H1 (cell line): ENCODE measurements around the gene ASTN2. TPM values are rescaled to one million over a fixed set of nuclear protein-coding genes. Genes with fewer than 3 reads are reported as not detected.

Experiments
- CTCF ChIA-PET: fragments of 300-600 bp; sonication (Branson Sonifier 250); formaldehyde crosslinking; loops from one replicate; lab custom pipeline; 2021; ENCODE audit not compliant: partially characterized antibody; lab: Charles Lee
- POLR2A ChIA-PET: fragments of 300-600 bp; sonication (Branson Sonifier 250); formaldehyde crosslinking; loops from one replicate; lab custom pipeline; 2021; ENCODE audit warnings: inconsistent platforms; ENCODE audit not compliant: partially characterized antibody; lab: Charles Lee
- DNase-seq, 2 experiments: peaks; one replicate each; pipeline versions ENCODE4 v3.0.0 to v3.0.0-alpha.2; 2010 to 2022; ENCODE audit warnings: low spot score in 2 of 2, low read depth in 1 of 2, mixed read lengths in 1 of 2
- FAIRE-seq: peaks from 2 replicates; lab custom pipeline; 2011; peaks lifted over from hg19 to GRCh38; lab: Jason Lieb, UNC
- H2AFZ ChIP-seq: 2 replicates; pipeline ENCODE4 v1.8.1; 2012; ENCODE audit warnings: low read length, inconsistent platforms
- H2AK5ac ChIP-seq: 2 replicates; pipeline ENCODE4 v1.6.1; 2013; ENCODE audit warnings: low read depth, low read length
- H2BK120ac ChIP-seq: replicated peaks from 2 replicates; pipeline ENCODE3; 2013; ENCODE audit warnings: low read depth, low read length, inconsistent platforms
- H2BK12ac ChIP-seq: 2 replicates; pipeline ENCODE4 v1.6.1; 2013; ENCODE audit warnings: low read depth, low read length
- H2BK15ac ChIP-seq: 2 replicates; pipeline ENCODE4 v1.6.1; 2013; ENCODE audit warnings: low read length
- H2BK20ac ChIP-seq: 2 replicates; pipeline ENCODE4 v1.6.1; 2013; ENCODE audit warnings: low read length
- H2BK5ac ChIP-seq: 2 replicates; pipeline ENCODE4 v1.6.1; 2013; ENCODE audit warnings: low read depth, low read length
- H3K14ac ChIP-seq: 2 replicates; pipeline ENCODE4 v1.6.1; 2013; ENCODE audit warnings: inconsistent platforms; ENCODE audit not compliant: insufficient read length
- H3K18ac ChIP-seq: 2 replicates; pipeline ENCODE4 v1.6.1; 2013; ENCODE audit warnings: low read length; ENCODE audit errors: extremely low read depth
- H3K23ac ChIP-seq: 2 replicates; pipeline ENCODE4 v1.6.1; 2013; ENCODE audit warnings: inconsistent platforms; ENCODE audit not compliant: insufficient read length
- H3K23me2 ChIP-seq: 2 replicates; pipeline ENCODE4 v1.6.1; 2013; ENCODE audit warnings: low read depth, low read length
- H3K27ac ChIP-seq: 2 replicates; pipeline ENCODE4 v1.6.1; 2011; ENCODE audit warnings: low read depth, low read length, inconsistent platforms
- H3K27me3 ChIP-seq, 4 experiments: replicated peaks in 1 of 4; 1 replicate in 1 of 4; 2 replicates in 3 of 4; pipeline versions ENCODE4 v1.6.1 to v1.8.1; 2011 to 2013; ENCODE audit warnings: low read length in 3 of 4, mild to moderate bottlenecking in 3 of 4, inconsistent platforms in 2 of 4, mixed read lengths in 2 of 4, moderate library complexity in 1 of 4; ENCODE audit not compliant: control insufficient read depth in 3 of 4, insufficient read depth in 3 of 4; ENCODE audit errors: extremely low read depth in 1 of 4
- H3K36me3 ChIP-seq, 4 experiments: 2 replicates each; pipeline versions ENCODE4 v1.6.1 to v1.8.1; 2011 to 2013; ENCODE audit warnings: mild to moderate bottlenecking in 4 of 4, low read length in 3 of 4, moderate library complexity in 2 of 4, control low read depth in 1 of 4, inconsistent platforms in 1 of 4; ENCODE audit not compliant: insufficient read depth in 4 of 4, control insufficient read depth in 2 of 4
- H3K4ac ChIP-seq: replicated peaks from 2 replicates; pipeline ENCODE3; 2013; ENCODE audit warnings: low read length, low read depth, mixed read lengths, inconsistent platforms; ENCODE audit not compliant: insufficient read length
- H3K4me1 ChIP-seq, 4 experiments: replicated peaks in 1 of 4; 1 replicate in 1 of 4; 2 replicates in 3 of 4; pipeline versions ENCODE4 v1.6.1 to v1.8.1; 2011 to 2013; ENCODE audit warnings: low read length in 3 of 4, inconsistent platforms in 2 of 4, mixed read lengths in 1 of 4; ENCODE audit not compliant: insufficient read depth in 4 of 4, control insufficient read depth in 3 of 4
- H3K4me2 ChIP-seq, 2 experiments: 2 replicates each; pipeline versions ENCODE4 v1.6.1 to v1.8.1; 2011 to 2013; ENCODE audit warnings: low read depth in 2 of 2, low read length in 2 of 2, control low read depth in 1 of 2, inconsistent platforms in 1 of 2, mild to moderate bottlenecking in 1 of 2; ENCODE audit not compliant: insufficient read depth in 1 of 2
- H3K4me3 ChIP-seq, 4 experiments: fragments of 200-600, 300-600 bp in 1 of 4; sonication (generic), shearing (Covaris generic), sonication (Bioruptor Twin) in 1 of 4; 2 replicates each; pipeline versions ENCODE4 v1.5.1 to v1.8.1; 2011 to 2016; ENCODE audit warnings: low read length in 4 of 4, low read depth in 3 of 4, control low read depth in 2 of 4, inconsistent platforms in 2 of 4, mild to moderate bottlenecking in 2 of 4, mixed read lengths in 1 of 4, moderate library complexity in 1 of 4; ENCODE audit not compliant: insufficient read depth in 2 of 4; ENCODE audit errors: extremely low read depth in 1 of 4
- H3K56ac ChIP-seq: replicated peaks from 2 replicates; pipeline ENCODE3; 2013; ENCODE audit warnings: low read depth, mild to moderate bottlenecking, mixed read lengths, low read length, inconsistent platforms; ENCODE audit not compliant: insufficient read length
- H3K79me1 ChIP-seq: 2 replicates; pipeline ENCODE4 v1.6.1; 2013; ENCODE audit warnings: low read depth, low read length, control low read depth
- H3K79me2 ChIP-seq, 2 experiments: 2 replicates each; pipeline versions ENCODE4 v1.6.1 to v1.8.1; 2012 to 2013; ENCODE audit warnings: low read length in 2 of 2, mild to moderate bottlenecking in 2 of 2, inconsistent platforms in 1 of 2; ENCODE audit not compliant: insufficient read depth in 2 of 2, control insufficient read depth in 1 of 2
- H3K9ac ChIP-seq, 4 experiments: replicated peaks in 1 of 4; 1 replicate in 1 of 4; 2 replicates in 3 of 4; pipeline versions ENCODE4 v1.6.1 to v1.8.1; 2011 to 2013; ENCODE audit warnings: low read depth in 3 of 4, low read length in 3 of 4, control low read depth in 2 of 4, mild to moderate bottlenecking in 2 of 4, moderate library complexity in 2 of 4, inconsistent platforms in 1 of 4; ENCODE audit errors: extremely low read depth in 1 of 4
- H3K9me3 ChIP-seq, 2 experiments: 2 replicates each; pipeline versions ENCODE4 v1.6.1 to v1.8.1; 2012 to 2013; ENCODE audit warnings: mild to moderate bottlenecking in 2 of 2, moderate library complexity in 2 of 2, control low read depth in 1 of 2, inconsistent platforms in 1 of 2, low read depth in 1 of 2, low read length in 1 of 2, mixed read lengths in 1 of 2; ENCODE audit not compliant: insufficient read depth in 2 of 2
- H4K20me1 ChIP-seq, 2 experiments: replicated peaks in 1 of 2; 2 replicates each; pipeline versions ENCODE3 to v1.8.1; 2011 to 2013; ENCODE audit warnings: inconsistent platforms in 2 of 2, low read length in 2 of 2, mild to moderate bottlenecking in 1 of 2; ENCODE audit not compliant: insufficient read depth in 2 of 2, control insufficient read depth in 1 of 2
- H4K5ac ChIP-seq: 2 replicates; pipeline ENCODE4 v1.6.1; 2013; ENCODE audit warnings: low read length, low read depth, mixed read lengths, inconsistent platforms; ENCODE audit not compliant: insufficient read length
- H4K8ac ChIP-seq: 2 replicates; pipeline ENCODE4 v1.8.0; 2013; ENCODE audit warnings: mild to moderate bottlenecking, moderate library complexity, low read length, inconsistent platforms; ENCODE audit not compliant: insufficient read depth; ENCODE audit errors: extremely low read depth
- H4K91ac ChIP-seq: replicated peaks from 2 replicates; pipeline ENCODE3; 2013; ENCODE audit warnings: low read length, mixed read lengths, inconsistent platforms; ENCODE audit not compliant: insufficient read length
- CEBPB ChIP-seq: IDR thresholded peaks from 2 replicates; pipeline ENCODE4 v1.6.1; 2012; ENCODE audit warnings: low read depth, low read length
- GABPA ChIP-seq: IDR thresholded peaks from 2 replicates; pipeline ENCODE4 v1.6.1; 2011; ENCODE audit warnings: mild to moderate bottlenecking, low read length, moderate library complexity, borderline replicate concordance; ENCODE audit not compliant: insufficient read depth
- RAD21 ChIP-seq, 2 experiments: IDR thresholded peaks in 1 of 2; conservative IDR thresholded peaks in 1 of 2; 2 replicates each; pipeline ENCODE4 v1.6.1; 2011; ENCODE audit warnings: low read depth in 2 of 2, low read length in 2 of 2, improper control_type of control experiment in 1 of 2, inconsistent platforms in 1 of 2, mild to moderate bottlenecking in 1 of 2, moderate library complexity in 1 of 2
- SAP30 ChIP-seq: fragments of 300-600 bp; sonication (generic); IDR thresholded peaks from 2 replicates; pipeline ENCODE4 v1.7.1; 2012; ENCODE audit warnings: low read length, moderate library complexity, mild to moderate bottlenecking, inconsistent platforms; ENCODE audit not compliant: insufficient read depth, insufficient replicate concordance
- SP4 ChIP-seq: IDR thresholded peaks from 2 replicates; pipeline ENCODE4 v1.6.1; 2012; ENCODE audit warnings: low read length, inconsistent platforms
- SRF ChIP-seq: IDR thresholded peaks from 2 replicates; pipeline ENCODE4 v1.6.1; 2011; ENCODE audit warnings: mild to moderate bottlenecking, low read depth, low read length, moderate library complexity
- WGBS, 2 experiments: shearing (Covaris generic) in 1 of 2; methylation state at CpG; one replicate each; pipeline versions ENCODE4 v1.1.6 to v1.1.7; 2013 to 2015; ENCODE audit warnings: low lambda C conversion rate in 2 of 2, mixed read lengths in 2 of 2, inconsistent platforms in 1 of 2, low coverage in 1 of 2, missing lambda C conversion rate in 1 of 2; ENCODE audit not compliant: insufficient replicate concordance in 2 of 2, insufficient coverage in 1 of 2, insufficient read length in 1 of 2; ENCODE audit errors: extremely low coverage in 1 of 2, missing lambda C conversion rate in 1 of 2; 5-methylcytosine and 5-hydroxymethylcytosine counted together
- polyA plus RNA-seq, 7 experiments: library from polyadenylated mRNA; depleted of rRNA in 3 of 7; stranded (reverse) in 5 of 7; unstranded in 2 of 7; fragments of >200 nt in 5 of 7; fragments of 200-250 nt in 2 of 7; gene quantifications; 1 replicate in 5 of 7; 2 replicates in 1 of 7; 4 replicates in 1 of 7; pipeline versions ENCODE4 v1.2.1 to v1.2.3, GENCODE V29; 2011 to 2013; ENCODE audit warnings: missing spikeins in 2 of 7, mixed read lengths in 2 of 7
- total RNA-seq: library from RNA; stranded (reverse); fragmentation: NEBNext Ultra II Directional; extraction: Animal tissue kit (Norgen Biotek cat#: 25700); gene quantifications from 2 replicates; pipeline ENCODE4 v1.2.1, GENCODE V29; 2021
- TF ChIP-seq, protein P1 (sequence below), 3 experiments: IDR thresholded peaks; 1 replicate in 2 of 3; 2 replicates in 1 of 3; pipeline versions ENCODE4 v1.5.1 to v1.6.1; 2011; ENCODE audit warnings: low read length in 3 of 3, mild to moderate bottlenecking in 3 of 3, inconsistent platforms in 2 of 3, low read depth in 1 of 3, moderate library complexity in 1 of 3; ENCODE audit not compliant: insufficient read depth in 1 of 3; ENCODE audit errors: control extremely low read depth in 1 of 3

The ASTN2 gene
- total and polyA plus RNA-seq, 2 of the 8 experiments (the other 6 are each of a cell fraction or from before 2014, with no cell fraction given), result 8.2 to 13.7 TPM

DNA sequence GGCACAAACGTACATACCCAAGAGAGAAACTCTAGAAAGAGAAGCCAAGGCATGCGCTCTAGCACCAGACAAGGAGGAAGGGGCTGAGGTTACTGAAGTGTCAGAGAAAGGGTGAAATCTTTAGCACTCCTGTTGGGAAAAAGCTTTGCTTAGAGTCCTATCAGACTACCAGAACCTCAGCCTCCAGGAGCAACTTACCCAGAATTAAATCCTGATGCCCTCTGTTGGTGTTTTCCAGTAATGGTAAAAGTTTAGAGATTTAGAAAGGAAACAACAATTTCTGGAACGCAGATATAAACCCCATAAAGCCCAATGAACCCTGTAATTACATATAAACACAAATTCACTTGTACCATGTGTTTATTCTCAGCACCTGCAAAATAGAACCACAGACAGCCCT lies 33.2 kb upstream of the ASTN2 start:
- no peak overlapping the region for H2AK5ac ChIP-seq
- ChIA-PET CTCF (interaction anchor here (0.6 to 3.0 kb wide), 28 partner anchors 8 to 1614 kb away, joined by 3 to 9 read pairs (median 4); no protein-coding TSS in a partner anchor), POLR2A (no interaction called here)
- H3K18ac ChIP-seq, result no peak overlapping the region
- no peaks in the 10 kb centered on the region for H3K36me3 ChIP-seq
- H2AFZ ChIP-seq, result no peak overlapping the region
- no peak overlapping the region for H3K56ac ChIP-seq
- no peaks in the 10 kb centered on the region for H3K23me2 ChIP-seq
- WGBS, 2 experiments, result 72% methylated on average over 3 of the region's 3 CpGs; no CpG with 5 or more reads in 1 of the 2 experiments
- H3K9ac ChIP-seq, result no peak overlapping the region
- no peak overlapping the region for H4K91ac ChIP-seq
- TF ChIP-seq CEBPB, result no peak
- no peak for TF ChIP-seq SRF
- no peak for TF ChIP-seq GABPA
- TF ChIP-seq RAD21 (IDR thresholded peaks at IDR 0.05 in 1 of 2, conservative IDR thresholded peaks at IDR 0.05 in 1 of 2; ENCODE audit: low read depth in 2 of 2, low read length in 2 of 2), result peak; percentile 60 to 64
- TF ChIP-seq, protein P1, sequence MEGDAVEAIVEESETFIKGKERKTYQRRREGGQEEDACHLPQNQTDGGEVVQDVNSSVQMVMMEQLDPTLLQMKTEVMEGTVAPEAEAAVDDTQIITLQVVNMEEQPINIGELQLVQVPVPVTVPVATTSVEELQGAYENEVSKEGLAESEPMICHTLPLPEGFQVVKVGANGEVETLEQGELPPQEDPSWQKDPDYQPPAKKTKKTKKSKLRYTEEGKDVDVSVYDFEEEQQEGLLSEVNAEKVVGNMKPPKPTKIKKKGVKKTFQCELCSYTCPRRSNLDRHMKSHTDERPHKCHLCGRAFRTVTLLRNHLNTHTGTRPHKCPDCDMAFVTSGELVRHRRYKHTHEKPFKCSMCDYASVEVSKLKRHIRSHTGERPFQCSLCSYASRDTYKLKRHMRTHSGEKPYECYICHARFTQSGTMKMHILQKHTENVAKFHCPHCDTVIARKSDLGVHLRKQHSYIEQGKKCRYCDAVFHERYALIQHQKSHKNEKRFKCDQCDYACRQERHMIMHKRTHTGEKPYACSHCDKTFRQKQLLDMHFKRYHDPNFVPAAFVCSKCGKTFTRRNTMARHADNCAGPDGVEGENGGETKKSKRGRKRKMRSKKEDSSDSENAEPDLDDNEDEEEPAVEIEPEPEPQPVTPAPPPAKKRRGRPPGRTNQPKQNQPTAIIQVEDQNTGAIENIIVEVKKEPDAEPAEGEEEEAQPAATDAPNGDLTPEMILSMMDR (IDR thresholded peaks at IDR 0.05; ENCODE audit: control extremely low read depth in 1 of 3, insufficient read depth in 1 of 3, low read depth in 1 of 3, low read length in 3 of 3), result peak in 2 of 3 experiments; percentile 39 to 61; a peak in 3 of 4 replicates
- TF ChIP-seq SP4, result no peak
- TF ChIP-seq SAP30, result no peak
- H4K8ac ChIP-seq, result no peak overlapping the region
- H2BK120ac ChIP-seq, result no peak overlapping the region
- H2BK15ac ChIP-seq, result no peak overlapping the region
- H3K79me2 ChIP-seq, result no peaks in the 10 kb centered on the region
- H3K79me1 ChIP-seq, result no peaks in the 10 kb centered on the region
- no peaks in the 10 kb centered on the region; a peak in 1 of 7 replicates for H3K27me3 ChIP-seq
- H4K5ac ChIP-seq, result no peak overlapping the region
- no peak overlapping the region for H2BK12ac ChIP-seq
- no peak overlapping the region for H3K4me2 ChIP-seq
- no peaks in the 10 kb centered on the region for H3K4me1 ChIP-seq
- H2BK5ac ChIP-seq, result no peak overlapping the region
- H2BK20ac ChIP-seq, result no peak overlapping the region
- no peak overlapping the region for H3K27ac ChIP-seq
- DNase-seq (no peak), FAIRE-seq (no peak)
- no peak overlapping the region for H3K4me3 ChIP-seq
- no peak overlapping the region for H3K14ac ChIP-seq
- H3K23ac ChIP-seq, result no peak overlapping the region
- H3K4ac ChIP-seq, result no peak overlapping the region
- H4K20me1 ChIP-seq, result no peaks in the 10 kb centered on the region
- H3K9me3 ChIP-seq, result no peaks in the 10 kb centered on the region
